HCT116 (cell line): ENCODE data around the gene BTBD6. TPM values are rescaled to one million over a fixed set of nuclear protein-coding genes. Genes with fewer than 3 reads are reported as not detected.
"Not testable (repeated sequence)": the region's sequence is repeated elsewhere in the genome, so short reads cannot be mapped to it uniquely, and the experiment has no call there.

Experiments
- ATAC-seq: fragments of 200-7000 bp; cut with Tn5 transposase; 2 replicates; pipeline ENCODE4 v1.9.1; 2020; ENCODE audit warnings: mild to moderate bottlenecking, moderate library complexity
- BruUV-seq: library from RNA; stranded (reverse); fragments of 400-500 nt; replicated peaks from 2 replicates; lab custom pipeline; 2021; lab: Mats Ljungman, UMichigan
- CTCF ChIA-PET: fragments of 300-600 bp; sonication (Branson Sonifier 250); formaldehyde crosslinking; loops from one replicate; lab custom pipeline; 2021; ENCODE audit warnings: antibody characterized with exemption; lab: Charles Lee
- POLR2A ChIA-PET: fragments of 300-600, 350-600 bp; sonication (Branson Sonifier 250); formaldehyde crosslinking; loops from one replicate; lab custom pipeline; 2021; ENCODE audit warnings: antibody characterized with exemption; lab: Charles Lee
- RAD21 ChIA-PET, 2 experiments: fragments of 300-600 bp; sonication (Branson Sonifier 250); formaldehyde crosslinking; loops; one replicate each; lab custom pipeline; 2023; ENCODE audit warnings: low total read pairs in 2 of 2; ENCODE audit not compliant: uncharacterized antibody in 2 of 2, unreplicated experiment in 2 of 2, low non-redundant PET in 1 of 2; lab: Charles Lee
- DNase-seq: peaks from one replicate; pipeline ENCODE4 v3.0.0-alpha.2; 2010; ENCODE audit warnings: low read depth, low spot score
- H2AFZ ChIP-seq: fragments of 200-600 bp; shearing (Covaris generic), sonication (generic); 2 replicates; pipeline ENCODE4 v1.6.1; 2017; ENCODE audit warnings: low read depth, mixed run types, mixed read lengths, antibody characterized with exemption, low read length; ENCODE audit not compliant: poor library complexity, severe bottlenecking
- H3K27ac ChIP-seq: 2 replicates; pipeline ENCODE4 v1.5.1; 2012; ENCODE audit warnings: low read depth, low read length
- H3K27me3 ChIP-seq: fragments of 200-600 bp; sonication (generic); 2 replicates; pipeline ENCODE4 v1.6.1; 2016; ENCODE audit warnings: mixed run types, low read length, mixed read lengths; ENCODE audit not compliant: insufficient read depth
- H3K36me3 ChIP-seq, 2 experiments: fragments of 200-500 bp in 1 of 2; fragments of 200-600 bp in 1 of 2; sonication (Bioruptor generic) in 1 of 2; sonication (generic) in 1 of 2; 2 replicates each; pipeline versions ENCODE4 v1.5.1 to v1.6.1; 2014 to 2016; ENCODE audit warnings: low read length in 2 of 2, inconsistent platforms in 1 of 2, mixed read lengths in 1 of 2, mixed run types in 1 of 2; ENCODE audit not compliant: insufficient read depth in 2 of 2, control insufficient read depth in 1 of 2
- H3K4me1 ChIP-seq, 2 experiments: fragments of 200-600 bp in 1 of 2; sonication (generic) in 1 of 2; 2 replicates each; pipeline versions ENCODE4 v1.5.1 to v1.6.1; 2012 to 2017; ENCODE audit warnings: low read length in 2 of 2, inconsistent platforms in 1 of 2, mild to moderate bottlenecking in 1 of 2, mixed read lengths in 1 of 2, mixed run types in 1 of 2, moderate library complexity in 1 of 2; ENCODE audit not compliant: insufficient read depth in 2 of 2, control insufficient read depth in 1 of 2
- H3K4me2 ChIP-seq: fragments of 200-600 bp; sonication (generic); 2 replicates; pipeline ENCODE4 v1.6.1; 2017; ENCODE audit warnings: mixed run types, low read length, mixed read lengths
- H3K4me3 ChIP-seq, 2 experiments: fragments of 200-600 bp in 1 of 2; sonication (generic) in 1 of 2; replicated peaks in 1 of 2; 2 replicates each; pipeline ENCODE4 v1.5.1; 2011 to 2016; ENCODE audit warnings: low read length in 2 of 2, control low read depth in 1 of 2, low read depth in 1 of 2, mild to moderate bottlenecking in 1 of 2, mixed read lengths in 1 of 2, mixed run types in 1 of 2
- H3K79me2 ChIP-seq: fragments of 200-600 bp; sonication (generic); 2 replicates; pipeline ENCODE4 v1.6.1; 2017; ENCODE audit warnings: mild to moderate bottlenecking, mixed run types, low read length, moderate library complexity, mixed read lengths; ENCODE audit not compliant: insufficient read depth
- H3K9ac ChIP-seq: fragments of 200-600 bp; sonication (generic); 2 replicates; pipeline ENCODE4 v1.6.1; 2016; ENCODE audit warnings: low read length, mixed read lengths
- H3K9me2 ChIP-seq: fragments of 200-600 bp; sonication (generic), shearing (Covaris generic); 2 replicates; pipeline ENCODE4 v1.6.1; 2017; ENCODE audit warnings: mixed run types, mild to moderate bottlenecking, moderate library complexity; ENCODE audit not compliant: insufficient read depth
- H3K9me3 ChIP-seq, 2 experiments: fragments of 200-500 bp in 1 of 2; fragments of 200-600 bp in 1 of 2; sonication (Bioruptor generic) in 1 of 2; sonication (generic) in 1 of 2; 2 replicates each; pipeline ENCODE4 v1.6.1; 2014 to 2017; ENCODE audit warnings: low read length in 2 of 2, mixed read lengths in 2 of 2, inconsistent platforms in 1 of 2, low read depth in 1 of 2, mild to moderate bottlenecking in 1 of 2, mixed run types in 1 of 2, moderate library complexity in 1 of 2; ENCODE audit not compliant: control insufficient read depth in 1 of 2, insufficient read depth in 1 of 2
- H4K20me1 ChIP-seq: fragments of 200-600 bp; sonication (generic), shearing (Covaris generic); 2 replicates; pipeline ENCODE4 v1.6.1; 2017; ENCODE audit warnings: mixed run types, mild to moderate bottlenecking, moderate library complexity; ENCODE audit not compliant: insufficient read depth
- CTCF ChIP-seq, 3 experiments: fragments of 200-600 bp in 1 of 3; sonication (generic) in 1 of 3; IDR thresholded peaks in 2 of 3; conservative IDR thresholded peaks in 1 of 3; 2 replicates each; pipeline ENCODE4 v1.5.1; 2012 to 2017; ENCODE audit warnings: low read depth in 2 of 3, low read length in 2 of 3, antibody characterized with exemption in 1 of 3, borderline replicate concordance in 1 of 3, control low read depth in 1 of 3, mild to moderate bottlenecking in 1 of 3, mixed read lengths in 1 of 3, mixed run types in 1 of 3, moderate library complexity in 1 of 3; ENCODE audit not compliant: insufficient read depth in 1 of 3
- ZNF274 ChIP-seq: fragments of 200-500 bp; sonication (Bioruptor generic); IDR thresholded peaks from 2 replicates; pipeline ENCODE4 v1.6.1; 2014; ENCODE audit warnings: mild to moderate bottlenecking, low read depth, low read length, inconsistent platforms
- intact Hi-C: fragments of 100-400 bp; cut with micrococcal nuclease; formaldehyde crosslinking; loops from 2 replicates; pipeline ENCODE4 v1.10.0; 2022
- total RNA-seq: library from RNA; stranded (reverse); gene quantifications from one replicate; pipeline ENCODE4 v1.2.1, GENCODE V29; 2021; ENCODE audit not compliant: unreplicated experiment

Gene BTBD6
- total RNA-seq, 1 experiment from 2014 or later = 35.9 TPM

- no TSS peak for BruUV-seq
- ChIA-PET CTCF (no interaction called here), RAD21 (no interaction called here), POLR2A (no interaction called here)
- no peak for TF ChIP-seq ZNF274
- TF ChIP-seq CTCF (IDR thresholded peaks at IDR 0.05 in 2 of 3, conservative IDR thresholded peaks at IDR 0.05 in 1 of 3; ENCODE audit: borderline replicate concordance in 1 of 3, insufficient read depth in 1 of 3, low read depth in 2 of 3, low read length in 2 of 3) = 0 out of 6 replicates have a peak, but pooled peaks of 1 of the 3 experiments have one; percentile 5
- Histone ChIP-seq H3K79me2 (peaks cover 58% of the 10 kb centered on the region), H3K9me3 (no peaks in the 10 kb centered on the region), H3K36me3 (peaks cover 0 to 3% of the 10 kb centered on the region in 2 experiments; a peak in 1 of 4 replicates), H4K20me1 (no peaks in the 10 kb centered on the region), H3K27me3 (no peaks in the 10 kb centered on the region), H3K4me1 (no peaks in the 10 kb centered on the region), H3K9me2 (no peaks in the 10 kb centered on the region), H3K9ac (no peak overlapping the region), H3K4me2 (no peak overlapping the region), H3K4me3 (no peak overlapping the region), H2AFZ (no peak overlapping the region), H3K27ac (no peak overlapping the region)
- peak; percentile 49; the same call in 1 of the 2 replicates for ATAC-seq
- no peak for DNase-seq
- intact Hi-C loops = no loop called here
Measured at GRCh38 chr14:105287249-105288102, 39.1 kb downstream of the BTBD6 start.

DNA sequence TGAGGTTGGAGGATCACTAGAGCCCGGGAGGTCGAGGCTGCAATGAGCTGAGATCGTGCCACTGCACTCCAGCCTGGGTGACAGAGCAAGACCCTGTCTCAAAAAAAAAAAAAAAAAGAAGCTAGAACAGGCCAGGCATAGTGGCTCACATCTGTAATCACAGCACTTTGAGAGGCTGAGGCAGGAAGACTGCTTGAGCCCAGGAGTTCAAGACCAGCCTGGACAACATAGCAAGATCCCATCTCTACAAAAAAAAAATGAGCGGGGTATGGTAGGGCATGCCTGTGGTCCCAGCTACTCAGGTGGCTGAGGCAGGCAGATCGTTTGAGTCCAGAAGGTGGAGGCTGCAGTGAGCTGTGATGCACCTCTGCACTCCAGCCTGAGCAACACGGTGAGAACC, 40.6 kb downstream of the BTBD6 start:
- H3K9me3 ChIP-seq, H2AFZ ChIP-seq, RAD21 ChIA-PET, H3K4me1 ChIP-seq, H3K9me2 ChIP-seq, H3K27me3 ChIP-seq, H3K9ac ChIP-seq, ATAC-seq, H3K4me2 ChIP-seq, CTCF ChIA-PET, H3K27ac ChIP-seq, intact Hi-C loops, H4K20me1 ChIP-seq, POLR2A ChIA-PET, DNase-seq, H3K36me3 ChIP-seq, BruUV-seq, H3K4me3 ChIP-seq: not testable (repeated sequence)
- peaks cover 61% of the 10 kb centered on the region for H3K79me2 ChIP-seq
